HS-5 (cell line): ENCODE results near the gene TMEM219.
"Not testable (repeated sequence)": the region's sequence is repeated elsewhere in the genome, so short reads cannot be mapped to it uniquely, and the experiment has no call there.

Experiments
- DNase-seq: peaks from one replicate; pipeline ENCODE4 v3.0.0-alpha.2; 2012; ENCODE audit warnings: low read depth

The TMEM219 gene

GRCh38 chr16:30011714-30012504 lies 50.0 kb downstream of the TMEM219 start:
- no peak for DNase-seq

GRCh38 chr16:30012598-30012997 lies 50.7 kb downstream of the TMEM219 start:
- not testable (repeated sequence) for DNase-seq

DNA sequence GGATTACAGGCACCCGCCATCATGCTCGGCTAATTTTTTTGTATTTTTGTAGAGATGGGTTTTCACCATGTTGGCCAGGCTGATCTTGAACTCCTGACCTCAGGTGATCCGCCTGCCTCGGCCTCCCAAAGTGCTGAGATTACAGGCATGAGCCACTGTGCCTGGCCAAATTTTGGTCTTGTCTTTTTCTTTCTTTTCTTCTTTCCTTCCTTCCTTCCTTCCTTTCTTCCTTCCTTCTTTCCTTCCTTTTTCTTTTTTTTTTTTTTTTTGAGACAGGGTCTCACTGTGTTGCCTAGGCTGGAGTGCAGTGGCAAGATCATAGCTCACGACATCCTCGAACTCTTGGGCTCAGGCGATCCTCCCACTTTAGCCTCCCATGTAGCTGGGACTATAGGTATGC lies 53.6 kb downstream of the TMEM219 start:
- DNase-seq = not testable (repeated sequence)

DNA sequence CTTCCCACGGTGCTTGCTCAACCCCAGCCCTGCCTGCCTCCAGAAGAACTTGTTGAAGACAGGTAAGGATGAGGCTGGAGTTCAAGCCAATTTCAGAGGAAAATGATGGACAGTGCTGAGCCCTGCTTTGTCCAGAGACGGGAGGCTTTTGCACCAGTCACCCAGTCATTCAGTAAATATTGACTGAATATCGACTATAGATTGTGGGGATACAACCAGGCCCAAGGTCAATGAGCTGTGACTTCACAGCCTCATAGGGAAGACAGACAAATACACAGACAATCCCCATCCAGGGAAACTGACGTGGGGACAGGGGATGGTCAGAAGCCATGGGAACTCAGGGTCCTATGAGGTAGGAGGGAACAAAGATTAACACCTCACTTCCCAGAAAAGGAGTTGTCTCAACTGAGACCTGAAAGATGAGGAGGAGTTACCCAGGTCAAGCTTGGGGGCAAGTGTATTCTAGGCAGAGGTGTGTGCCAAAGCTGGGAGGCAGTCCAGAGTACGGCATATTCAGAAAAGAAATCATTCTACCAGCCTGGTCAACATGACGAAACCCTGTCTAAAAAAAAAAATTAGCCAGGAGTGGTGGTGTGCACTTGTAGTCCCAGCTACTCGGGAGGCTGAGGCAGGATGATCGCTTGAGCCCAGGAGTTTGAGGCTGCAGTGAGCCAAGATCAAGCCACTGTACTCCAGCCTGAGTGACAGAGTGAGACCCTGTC lies 54.8 kb downstream of the TMEM219 start:
- no peak for DNase-seq

DNA sequence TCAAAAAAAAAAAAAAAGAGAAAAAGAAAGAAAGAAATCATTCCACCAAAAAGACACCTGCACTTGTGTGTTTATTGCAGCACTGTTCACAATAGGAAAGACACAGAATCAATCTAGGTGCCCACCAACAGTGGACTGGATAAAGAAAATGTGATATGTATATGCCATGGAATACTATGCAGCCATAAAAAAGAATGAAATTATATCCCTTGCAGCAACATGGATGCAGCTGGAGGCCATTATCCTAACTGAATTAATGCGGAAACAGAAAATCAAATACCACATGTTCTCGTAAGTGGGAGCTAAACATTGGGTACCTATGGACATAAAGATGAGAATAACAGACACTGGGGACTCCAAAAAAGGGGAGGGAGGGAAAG lies 55.4 kb downstream of the TMEM219 start:
- no peak for DNase-seq

GRCh38 chr16:30017937-30018336 lies 56.1 kb downstream of the TMEM219 start:
- not testable (repeated sequence) for DNase-seq

DNA sequence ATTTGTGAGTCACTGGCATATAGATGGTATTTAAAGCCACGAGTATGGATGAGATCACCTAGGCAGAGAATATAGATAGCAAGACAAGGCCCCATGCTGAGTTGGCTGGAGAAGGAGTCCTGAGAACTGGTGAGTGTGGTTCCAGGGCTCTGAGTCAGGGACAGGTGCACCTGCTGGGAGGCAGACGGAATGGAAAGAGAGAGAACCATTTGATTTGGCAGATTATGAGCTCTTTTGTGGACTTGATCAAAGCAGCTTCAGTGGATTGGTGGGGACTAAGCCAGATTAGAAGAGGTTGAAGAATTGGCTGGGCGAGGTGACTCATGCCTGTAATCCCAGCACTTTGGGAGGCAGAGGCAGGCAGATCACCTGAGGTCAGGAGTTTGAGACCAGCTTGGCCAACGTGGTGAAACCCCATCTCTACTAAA lies 56.9 kb downstream of the TMEM219 start:
- no peak for DNase-seq
